Measurements from ENCODE around the gene LBHD1. TPM values are rescaled to one million over a fixed set of nuclear protein-coding genes. Genes with fewer than 3 reads are reported as not detected.
"Not testable (repeated sequence)": the region's sequence is repeated elsewhere in the genome, so short reads cannot be mapped to it uniquely, and the experiment has no call there.

The LBHD1 gene
- polyA plus RNA-seq, 5 donors, result 4.9 to 9.5 (median 8.8) TPM

DNA sequence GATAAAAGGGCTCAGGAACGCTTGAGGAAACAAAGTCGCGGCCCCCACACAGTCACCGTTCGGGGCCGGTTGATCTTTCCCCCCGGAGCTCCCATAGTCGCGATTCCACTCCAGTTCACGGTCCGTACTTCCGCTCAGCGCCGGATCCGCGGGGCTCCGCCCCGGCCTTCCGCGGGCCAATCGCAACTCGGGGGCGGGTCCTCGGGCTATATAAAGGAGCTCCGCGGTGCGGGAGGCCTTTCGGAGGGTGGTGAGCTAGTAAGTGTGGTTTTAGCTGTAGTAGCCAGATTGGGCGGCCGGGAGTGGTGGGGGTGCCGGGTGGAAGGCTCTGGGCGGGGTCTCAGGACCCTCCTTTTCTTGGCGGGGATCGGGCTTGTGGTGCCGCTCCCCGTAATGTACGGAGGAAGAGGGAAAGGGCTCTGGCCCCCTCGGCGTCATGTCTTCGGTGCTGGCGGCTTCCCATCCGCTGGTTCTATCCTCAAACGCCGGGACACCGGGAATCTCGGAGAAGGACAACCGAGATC lies 6.9 kb downstream of the LBHD1 start, which contains the start of the genes C11orf98 and CSKMT:
Gene C11orf98, minus strand, starts transcription at position 136 of the 524 bp plus-strand sequence. Its CDS starts 41 bp downstream, at position 95.
Gene CSKMT, plus strand, starts transcription at position 238 of the 524 bp plus-strand sequence. CDS start 568 bp downstream, outside the sequence.
- peak; percentile 95 for DNase-seq

DNA sequence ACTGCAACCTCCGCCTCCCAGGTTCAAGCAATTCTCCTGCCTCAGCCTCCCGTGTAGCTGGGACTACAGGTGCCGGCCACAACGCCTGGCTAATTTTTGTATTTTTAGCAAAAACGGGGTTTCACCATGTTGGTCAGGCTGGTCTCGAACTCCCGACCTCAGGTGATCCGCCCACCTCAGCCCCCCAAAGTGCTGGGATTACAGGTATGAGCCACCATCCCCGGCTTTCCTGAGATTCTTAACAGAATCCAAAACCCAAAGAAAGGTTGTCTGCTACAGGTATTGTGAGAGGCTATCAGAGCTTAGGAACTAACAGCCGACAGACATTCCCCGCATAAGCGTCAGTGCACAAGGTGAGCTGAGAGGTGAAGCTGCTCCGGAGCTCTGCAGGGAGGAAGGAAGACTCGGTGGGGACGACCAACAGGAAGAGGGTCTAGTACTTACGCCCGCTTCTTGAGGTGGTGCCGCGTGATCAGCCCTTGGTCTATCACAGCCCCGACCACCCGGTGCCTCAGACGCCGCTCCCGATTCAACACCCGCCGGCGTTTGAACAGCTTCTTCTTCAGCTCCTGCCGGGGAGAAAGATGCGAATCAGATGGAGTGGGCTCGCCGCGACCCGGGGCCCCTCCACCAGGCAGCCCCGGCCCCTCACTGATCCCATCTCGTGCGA lies 7.5 kb downstream of the LBHD1 start:
- no peak for DNase-seq

DNA sequence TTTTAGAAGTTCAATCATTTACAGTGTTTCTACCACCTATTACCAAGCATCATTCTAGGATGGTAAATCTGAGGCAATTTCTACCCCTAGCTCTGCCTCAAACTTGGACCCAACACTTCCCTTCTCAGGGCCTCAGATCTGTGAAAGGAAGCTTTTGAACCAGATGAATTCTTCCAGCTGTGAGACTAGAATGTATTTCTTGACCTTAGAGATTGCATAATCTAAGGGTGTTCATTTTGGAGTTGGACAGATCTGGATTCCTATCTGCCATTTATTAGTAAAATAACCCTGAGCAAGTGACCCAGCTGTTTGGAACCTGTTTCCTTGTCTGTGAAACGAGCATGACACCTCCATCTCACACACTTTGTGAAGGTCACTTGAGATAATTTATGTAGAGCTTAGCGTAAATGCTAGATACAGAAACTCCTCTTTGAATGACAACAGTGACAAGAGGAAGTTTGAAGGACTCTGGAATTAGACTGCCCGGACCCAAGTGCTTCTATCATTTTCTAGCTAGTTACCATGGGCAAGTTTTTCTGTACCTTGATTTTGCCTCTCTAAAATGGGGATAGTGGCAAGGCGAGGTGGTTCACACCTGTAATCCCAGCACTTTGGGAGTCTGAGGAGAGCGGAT lies 15.2 kb downstream of the LBHD1 start:
- DNase-seq, result no peak

DNA sequence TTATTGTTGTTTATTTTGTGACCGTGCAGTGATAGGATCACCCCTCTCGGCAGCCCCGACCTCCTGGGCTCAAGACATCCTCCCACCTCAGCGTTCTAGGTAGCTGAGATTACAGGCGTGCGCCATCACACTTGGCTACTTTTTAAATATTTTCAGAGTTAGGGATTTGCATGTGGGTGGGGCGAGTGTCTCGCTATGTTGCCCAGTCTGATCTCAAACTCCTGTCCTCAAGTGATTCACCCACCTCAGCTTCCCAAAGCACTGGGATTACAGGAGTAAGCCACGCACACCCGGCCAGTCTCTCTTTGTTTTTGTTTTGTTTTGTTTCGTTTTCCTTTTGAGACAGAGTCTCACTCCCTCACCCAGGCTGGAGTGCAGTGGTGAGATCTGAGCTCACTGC lies 17.8 kb downstream of the LBHD1 start:
- DNase-seq, result no peak

DNA sequence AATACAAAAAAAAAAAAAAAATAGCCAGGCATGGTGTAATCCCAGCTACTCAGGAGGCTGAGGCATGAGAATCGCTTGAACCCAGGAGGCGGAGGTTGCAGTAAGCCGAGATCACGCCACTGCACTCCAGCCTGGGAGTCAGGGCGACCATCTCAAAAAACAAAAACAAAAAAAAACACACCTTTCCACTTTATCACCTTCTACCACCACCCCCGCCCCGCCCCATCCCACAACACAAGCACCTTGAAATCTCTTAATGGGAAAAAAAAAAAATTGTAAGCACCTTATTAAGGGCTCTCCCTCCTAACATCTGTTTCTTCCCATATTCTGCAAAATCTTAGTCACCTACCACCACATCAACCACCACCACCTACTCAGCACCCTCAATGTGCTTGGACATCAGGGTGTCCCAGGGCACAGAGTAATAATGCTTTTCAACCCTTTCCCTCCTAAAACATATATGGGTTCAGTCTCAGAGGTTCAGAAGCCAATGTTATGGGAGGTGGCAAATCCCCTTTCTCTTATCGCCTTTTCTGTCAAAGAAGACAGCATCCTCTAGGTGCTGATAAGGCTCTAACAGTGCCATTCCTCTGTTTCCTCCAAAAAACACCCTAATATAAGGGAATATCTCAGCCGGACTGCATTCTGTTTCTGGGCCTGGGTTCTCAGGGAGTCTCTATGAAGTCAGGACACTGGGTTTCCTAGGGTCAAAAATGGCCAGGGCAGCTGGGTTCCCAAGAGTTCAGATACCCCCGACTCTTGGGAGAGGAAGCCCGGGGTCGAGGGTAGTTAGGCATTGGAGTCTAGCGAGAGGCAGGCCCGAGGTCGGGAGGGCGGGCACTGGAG lies 19.7 kb downstream of the LBHD1 start:
- DNase-seq, result no peak

DNA sequence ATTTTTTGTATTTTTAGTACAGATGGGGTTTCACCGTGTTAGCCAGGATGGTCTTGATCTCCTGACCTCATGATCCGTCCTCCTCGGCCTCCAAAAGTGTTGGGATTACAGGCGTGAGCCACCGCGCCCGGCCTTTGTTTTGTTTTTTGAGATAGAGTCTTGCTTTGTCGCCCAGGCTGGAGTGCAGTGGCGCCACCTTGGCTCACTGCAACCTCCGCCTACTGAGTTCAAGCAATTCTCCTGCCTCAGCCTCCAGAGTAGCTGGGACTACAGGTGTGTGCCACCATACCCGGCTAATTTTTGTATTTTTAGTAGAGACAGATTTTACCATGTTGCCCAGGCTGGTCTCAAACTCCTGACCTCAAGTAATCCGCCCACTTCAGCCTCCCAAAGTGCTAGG lies 21.8 kb downstream of the LBHD1 start:
- not testable (repeated sequence) for DNase-seq

DNA sequence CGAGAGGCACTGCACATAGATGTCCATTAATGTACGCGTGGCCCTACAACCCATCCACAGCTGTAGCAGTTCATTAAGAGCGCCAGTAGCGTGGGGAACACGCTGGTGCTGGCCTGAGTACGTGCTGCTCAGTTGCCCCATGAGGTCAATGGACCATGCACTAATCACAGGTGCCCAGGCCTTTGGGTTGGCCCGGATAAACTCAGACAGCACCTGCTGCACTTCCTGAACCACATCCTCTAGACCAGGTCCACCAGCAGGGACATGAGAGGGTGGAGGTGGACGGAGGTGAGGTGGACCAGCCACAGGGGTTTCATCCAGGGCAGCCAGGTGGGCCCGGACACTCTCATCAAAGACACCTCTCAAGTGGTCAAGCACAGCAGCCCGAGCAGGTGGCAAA lies 22.6 kb downstream of the LBHD1 start:
- DNase-seq, result no peak

DNA sequence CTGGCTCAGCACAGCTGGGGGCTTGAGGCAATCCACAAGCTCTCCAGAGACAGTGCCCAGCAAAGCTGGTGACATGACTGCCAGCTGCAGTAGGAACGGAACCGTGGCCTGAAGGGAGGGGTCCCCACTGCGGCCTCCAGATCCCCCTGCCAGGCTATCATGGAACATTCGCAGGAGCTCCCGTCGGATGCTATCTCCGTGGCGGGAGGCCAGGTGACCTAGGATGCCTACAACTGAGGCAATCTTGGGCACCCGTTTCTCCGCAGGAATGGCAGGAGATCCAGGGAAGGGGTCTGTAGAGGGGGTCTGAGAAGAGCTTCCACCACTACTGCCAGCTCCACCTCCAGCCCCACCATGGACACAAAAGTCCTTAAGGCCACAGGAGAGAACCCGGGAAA lies 23.1 kb downstream of the LBHD1 start:
- DNase-seq, result no peak

DNA sequence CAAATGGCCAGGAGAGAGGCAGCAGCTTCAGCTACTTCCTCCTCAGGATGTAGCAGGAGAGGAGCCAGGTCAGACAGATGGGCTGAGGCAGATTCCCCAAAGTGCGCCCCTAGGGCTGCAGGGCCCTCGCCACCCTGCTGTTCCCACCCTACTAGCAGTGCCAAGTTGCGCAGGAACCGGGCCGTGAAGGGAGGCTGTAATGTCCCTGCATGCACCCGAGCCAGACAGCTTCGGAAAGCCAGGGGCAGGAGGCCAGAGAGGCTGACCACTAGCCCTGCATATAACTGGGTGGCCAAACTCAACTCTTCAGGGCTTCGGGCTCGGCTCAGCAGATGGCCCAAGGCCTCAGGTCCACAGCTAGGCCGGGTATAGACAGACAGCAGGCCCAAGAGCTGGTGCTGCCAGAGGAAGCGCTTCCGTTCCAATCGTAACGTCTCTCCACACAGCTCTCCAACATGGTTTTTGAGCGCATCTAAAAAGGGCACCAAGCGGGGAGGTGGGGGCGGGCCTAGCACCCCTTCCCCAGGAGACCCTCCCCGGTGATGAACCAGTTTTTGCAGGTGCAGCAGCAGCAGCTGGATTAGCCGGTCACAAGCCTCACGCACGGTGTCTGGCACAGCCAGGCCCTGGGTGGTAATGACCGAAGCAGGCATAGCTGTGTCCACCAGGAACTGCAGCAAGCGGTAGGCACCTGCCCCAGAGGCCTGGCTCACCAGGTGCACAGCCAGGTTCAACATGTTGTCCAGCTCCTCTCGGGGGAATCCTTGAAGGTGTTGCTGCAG lies 23.7 kb downstream of the LBHD1 start:
- DNase-seq, result no peak

DNA sequence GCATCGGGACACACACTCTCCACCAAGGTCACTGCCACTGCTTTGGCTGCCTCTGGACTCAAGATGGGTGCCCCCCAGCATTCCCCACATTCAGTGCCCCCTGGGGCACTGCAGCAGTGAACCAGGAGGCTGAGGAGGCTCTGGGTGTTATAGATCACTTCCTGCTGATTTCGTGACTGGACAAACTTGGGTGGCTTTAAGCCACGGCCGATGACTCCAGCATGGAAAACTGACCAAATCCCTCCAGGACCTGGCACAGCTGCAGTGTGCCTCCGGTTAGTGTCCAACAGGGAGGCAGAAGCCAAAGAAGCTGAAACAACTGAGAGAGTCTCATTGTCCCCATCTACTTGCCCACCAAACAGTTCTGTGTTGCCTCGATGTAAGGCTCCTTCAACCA lies 24.5 kb downstream of the LBHD1 start:
- DNase-seq, result no peak

DNA sequence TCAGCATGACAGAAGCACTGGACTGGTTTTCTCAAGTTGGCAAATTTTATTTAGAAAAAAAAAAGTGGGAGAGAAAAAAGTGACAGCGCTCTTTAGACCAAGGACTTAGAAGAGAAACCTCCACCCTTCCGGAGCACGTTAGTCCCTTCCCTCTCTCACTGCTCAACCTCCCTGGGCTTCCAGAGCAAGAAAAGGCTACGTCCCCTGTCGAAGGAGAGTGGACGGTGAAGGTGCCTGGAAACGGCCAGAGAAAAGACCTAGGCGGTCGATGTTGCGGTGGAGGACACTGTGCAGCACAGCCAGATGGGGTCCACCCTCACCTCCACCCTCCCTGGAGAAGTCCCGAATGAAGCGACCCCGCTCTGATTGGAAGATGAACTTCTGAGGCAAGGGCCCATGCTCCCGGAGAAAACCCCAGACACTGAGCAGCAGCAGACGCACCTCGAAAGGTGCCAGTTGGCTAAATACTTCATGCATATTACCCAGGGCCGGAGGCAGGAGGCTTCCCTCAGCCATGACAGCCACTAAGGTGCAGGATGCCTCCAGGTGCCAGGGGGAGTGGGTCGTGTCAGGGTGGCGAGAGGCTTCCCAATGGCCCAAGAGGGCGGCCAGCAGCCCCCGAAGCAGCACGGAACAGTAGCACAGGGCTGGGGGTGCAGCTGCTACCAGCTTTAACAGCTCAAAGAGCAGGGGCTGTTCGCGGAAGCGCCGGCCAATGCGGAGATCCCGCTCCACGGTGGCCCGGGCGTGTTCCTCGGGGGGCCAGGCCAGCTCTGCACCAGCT lies 25.1 kb downstream of the LBHD1 start:
- DNase-seq, result no peak

DNA sequence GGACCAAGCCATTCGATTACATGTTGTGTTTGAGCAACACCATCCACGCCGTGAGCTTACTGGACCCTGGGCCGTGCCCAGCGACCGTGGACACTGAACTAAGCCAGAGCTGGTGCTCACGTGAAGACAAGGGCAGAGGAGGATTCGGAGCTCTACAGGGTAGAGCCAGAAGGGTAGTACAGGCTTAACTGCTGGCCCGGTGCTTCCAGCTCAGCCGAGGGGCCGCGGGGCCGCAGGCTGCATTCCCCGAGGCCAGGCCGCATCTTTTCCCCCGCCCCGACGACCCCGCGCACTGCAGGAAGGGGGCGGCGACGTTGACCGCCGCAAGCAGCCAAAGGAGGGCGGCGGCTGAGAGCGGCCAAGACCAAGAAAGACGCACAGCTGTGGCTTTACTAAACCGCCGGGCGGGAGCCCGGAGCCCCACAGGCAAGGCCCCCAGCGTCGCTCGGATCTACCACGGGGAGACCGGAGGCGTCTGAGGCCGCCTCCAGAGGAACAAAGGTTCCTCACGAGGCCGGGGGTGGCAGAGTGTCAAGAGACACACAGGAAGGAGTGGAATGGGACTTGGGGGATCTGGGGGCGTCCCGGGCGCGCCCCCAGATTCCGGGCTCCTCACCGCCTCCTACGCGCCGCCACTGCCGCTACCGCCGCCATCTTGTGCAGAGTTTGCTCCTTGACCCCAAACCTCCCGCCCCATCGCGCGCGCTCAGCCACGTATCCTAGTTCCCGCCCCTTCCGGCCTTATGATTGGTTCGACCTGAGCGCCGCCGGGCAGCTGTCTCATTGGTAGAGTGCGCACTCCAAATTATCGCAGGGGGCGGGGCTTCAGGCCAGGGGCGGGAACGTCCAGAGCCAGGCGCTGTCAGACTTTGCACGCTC lies 25.9 kb downstream of the LBHD1 start, which contains the start of gene GANAB:
Gene GANAB, minus strand, starts transcription at position 668 of the 879 bp plus-strand sequence. Its CDS starts 14 bp downstream, at position 654.
- peak; percentile 97 to 98 for DNase-seq

DNA sequence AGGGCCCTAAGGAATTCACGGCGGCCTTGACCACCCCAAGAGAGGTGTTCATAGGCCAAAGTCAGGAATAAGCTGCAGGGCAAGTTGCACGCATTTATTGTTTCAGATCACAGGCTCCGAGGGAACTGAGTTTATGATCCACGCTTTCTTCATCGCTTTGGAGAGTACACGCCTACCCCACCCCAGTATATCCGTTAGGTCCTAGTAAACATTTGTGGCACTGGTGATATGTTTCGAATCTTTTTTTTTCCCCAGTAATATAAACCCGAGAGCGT lies 26.5 kb downstream of the LBHD1 start:
- DNase-seq, result no peak

DNA sequence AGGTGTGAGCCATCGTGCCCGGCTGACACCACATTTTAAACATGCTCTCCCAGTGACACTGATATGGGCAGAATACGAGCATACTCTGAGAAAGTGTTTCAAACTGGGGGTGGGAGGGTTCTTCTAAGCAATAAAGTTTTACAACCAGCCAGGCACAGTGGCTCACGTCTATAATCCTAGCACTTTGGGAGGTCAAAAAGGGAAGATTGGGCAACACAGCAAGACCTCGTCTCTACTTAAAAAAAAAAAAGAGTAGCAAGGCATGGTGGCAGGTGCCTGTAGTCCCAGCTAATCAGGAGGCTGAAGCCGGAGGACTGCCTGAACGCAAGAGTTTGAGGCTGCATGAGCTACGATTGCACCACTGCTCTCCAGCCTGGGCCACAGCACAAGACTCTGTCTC lies 27.8 kb downstream of the LBHD1 start:
- no peak for DNase-seq

DNA sequence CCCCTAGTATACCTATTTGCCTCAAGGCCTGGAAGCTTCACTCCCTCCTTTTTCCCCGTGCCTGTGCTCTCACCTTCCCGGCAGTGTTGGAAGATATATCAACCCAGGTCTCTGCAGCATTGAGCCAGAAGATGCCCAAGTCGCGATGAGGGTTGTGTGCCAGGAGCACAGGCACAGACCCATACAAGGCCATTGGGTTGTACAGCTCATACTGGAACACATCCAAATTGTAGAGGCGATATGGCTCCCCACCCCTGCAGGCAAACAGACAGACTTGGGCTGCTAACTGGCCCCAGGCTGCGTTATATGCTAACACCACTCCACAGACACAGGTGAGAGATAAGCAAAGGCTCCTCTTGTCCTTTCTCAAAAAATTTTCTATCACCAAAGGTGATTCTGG lies 39.6 kb downstream of the LBHD1 start:
- DNase-seq, result no peak

DNA sequence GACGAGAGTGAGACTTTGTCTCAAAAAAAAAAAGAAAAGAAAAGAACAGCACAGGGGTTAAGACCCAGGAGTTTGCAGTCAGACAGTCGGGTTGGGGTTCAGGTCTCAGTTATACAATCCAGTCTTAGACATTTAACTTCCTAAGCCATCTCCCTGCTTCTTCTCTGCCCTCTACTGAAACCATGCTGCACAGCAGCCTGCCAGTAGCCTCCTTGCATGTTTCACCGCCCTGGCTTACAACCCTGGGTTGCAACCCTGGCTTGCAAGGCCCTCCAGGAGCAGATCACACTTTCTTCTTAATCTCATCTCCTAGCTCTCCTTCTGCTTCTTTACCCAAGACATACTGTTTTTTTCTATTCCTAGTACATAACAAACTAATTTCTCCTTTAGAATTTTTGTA lies 44.4 kb downstream of the LBHD1 start:
- no peak for DNase-seq

DNA sequence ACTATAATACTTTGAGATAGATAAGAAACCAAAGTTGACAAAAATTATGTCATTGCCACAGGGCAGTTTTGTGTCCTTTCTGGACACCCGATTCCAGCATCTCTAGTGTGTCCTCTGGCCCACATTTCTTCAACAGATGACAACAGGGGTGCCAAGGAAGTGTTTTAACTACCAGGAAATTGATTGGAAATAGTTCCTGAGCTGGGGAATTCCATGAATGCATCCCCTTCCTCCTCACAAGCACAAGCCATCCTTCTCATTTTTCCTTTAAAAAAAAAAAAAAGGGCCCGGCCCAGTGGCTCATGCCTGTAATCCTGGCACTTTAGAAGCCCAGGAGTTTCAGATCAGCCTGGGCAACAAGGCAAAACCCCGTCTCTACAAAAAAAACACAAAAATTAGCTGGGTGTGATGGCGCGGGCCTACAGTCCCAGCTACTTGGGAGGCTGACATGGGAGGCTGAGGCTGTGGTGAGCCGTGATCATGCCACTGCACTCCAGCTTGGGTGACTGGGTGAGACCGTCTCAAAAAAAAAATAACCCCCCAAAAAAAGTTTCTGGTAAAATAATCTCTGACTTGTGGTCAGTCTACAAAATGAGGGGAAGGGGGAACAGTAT lies 49.5 kb downstream of the LBHD1 start:
- no peak for DNase-seq

DNA sequence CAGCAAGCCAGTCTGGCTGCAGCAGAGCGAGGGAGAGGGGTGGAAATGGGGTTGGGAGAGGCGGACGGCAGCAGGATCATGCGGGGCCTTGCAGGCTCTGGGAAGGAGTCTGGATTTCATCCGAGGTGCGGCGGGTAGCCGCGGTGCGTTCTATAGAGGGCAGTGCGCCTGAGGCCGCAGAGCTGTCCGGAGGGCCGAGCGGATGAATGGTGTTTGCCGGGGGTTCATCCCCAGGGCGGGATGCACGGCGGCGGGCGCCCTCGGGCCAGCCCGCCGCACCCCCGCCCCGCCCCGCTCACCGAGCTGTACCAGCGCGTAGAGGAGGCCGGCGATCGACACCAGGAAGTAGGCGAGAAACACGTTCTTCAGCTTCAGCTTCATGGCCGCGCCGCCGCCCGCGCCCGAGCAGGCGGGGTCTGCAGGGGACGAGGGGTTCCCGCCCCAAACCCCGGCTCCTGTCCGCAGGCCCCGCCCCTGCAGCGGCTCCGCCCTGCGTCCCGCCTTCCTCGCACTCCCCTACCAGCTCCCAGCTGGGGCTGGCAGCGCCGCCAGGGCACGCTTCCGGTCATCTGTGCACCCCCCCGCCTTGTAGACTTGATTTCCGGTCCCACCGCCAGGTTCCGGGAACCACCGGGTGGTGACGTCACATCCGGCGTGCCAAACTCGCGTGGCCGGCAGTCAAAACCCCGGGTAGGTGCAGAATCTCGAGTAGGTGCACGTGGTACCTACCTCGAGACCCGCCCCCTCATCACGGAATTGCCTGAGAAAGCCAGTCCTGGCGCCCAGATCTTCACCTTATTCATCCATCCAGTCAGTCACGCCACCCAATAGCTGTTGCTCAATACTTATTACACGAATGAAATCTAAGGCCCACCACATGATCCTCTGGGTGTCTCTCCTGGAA lies 50.2 kb downstream of the LBHD1 start, which contains the start of gene B3GAT3:
Gene B3GAT3, minus strand, starts transcription at position 420 of the 904 bp plus-strand sequence. Its CDS starts 39 bp downstream, at position 381.
- peak; percentile 98 to 99 for DNase-seq
